MG63 (cell line): ENCODE results near the gene FBN2. TPM values are rescaled to one million over a fixed set of nuclear protein-coding genes. Genes with fewer than 3 reads are reported as not detected.
A peak's percentile ranks its signal among the peaks of the same experiment; 100 is the strongest.

Source experiments
- DNase-seq: peaks from one replicate; pipeline ENCODE4 v3.0.0-alpha.2; 2020
- H3K27me3 ChIP-seq: fragments of 250-450 bp; sonication (Bioruptor Pico); 2 replicates; pipeline ENCODE4 v1.5.1; 2020; ENCODE audit warnings: mild to moderate bottlenecking, moderate library complexity
- H3K36me3 ChIP-seq: fragments of 250-450 bp; sonication (Bioruptor Pico); 2 replicates; pipeline ENCODE4 v1.5.1; 2020; ENCODE audit warnings: mild to moderate bottlenecking, moderate library complexity
- H3K4me3 ChIP-seq: fragments of 250-450 bp; sonication (Bioruptor Pico); 2 replicates; pipeline ENCODE4 v1.5.1; 2020; ENCODE audit warnings: mild to moderate bottlenecking, moderate library complexity
- H3K9me3 ChIP-seq: fragments of 250-450 bp; sonication (Bioruptor Pico); 2 replicates; pipeline ENCODE4 v1.5.1; 2020; ENCODE audit warnings: mild to moderate bottlenecking, moderate library complexity
- total RNA-seq: library from RNA; depleted of rRNA; stranded (reverse); fragments of >200 nt; shearing (Covaris generic); gene quantifications from 2 replicates; pipeline ENCODE4 v1.2.3, GENCODE V29; 2014; ENCODE audit warnings: low replicate concordance; rRNA removed

FBN2 gene
- total RNA-seq = 6.2 and 8.9 TPM in 2 replicates

DNA sequence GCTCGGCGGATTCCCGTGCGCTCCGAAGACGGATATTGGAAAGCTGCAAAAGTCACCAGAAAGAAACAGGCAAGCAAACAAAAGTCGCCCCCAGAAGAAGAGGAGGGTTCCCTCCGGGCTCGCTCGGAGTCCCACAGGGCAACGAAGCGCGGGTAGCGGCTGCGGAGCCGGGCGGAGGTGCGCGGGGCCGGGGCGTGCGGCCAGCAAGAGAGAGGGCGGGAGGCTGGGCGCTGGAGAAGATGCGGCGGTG lies at the start of gene FBN2:
Gene FBN2 (minus strand): TSS at position 246 of the 250 bp plus-strand sequence. CDS start 642 bp downstream, outside the sequence.
- no peak for DNase-seq
- Histone ChIP-seq H3K36me3 (no peaks in the 10 kb centered on the region), H3K4me3 (peak within 1 kb of the TSS; percentile 68), H3K27me3 (no peaks in the 10 kb centered on the region; the same call in 1 of the 2 replicates), H3K9me3 (no peaks in the 10 kb centered on the region; the same call in 1 of the 2 replicates)

DNA sequence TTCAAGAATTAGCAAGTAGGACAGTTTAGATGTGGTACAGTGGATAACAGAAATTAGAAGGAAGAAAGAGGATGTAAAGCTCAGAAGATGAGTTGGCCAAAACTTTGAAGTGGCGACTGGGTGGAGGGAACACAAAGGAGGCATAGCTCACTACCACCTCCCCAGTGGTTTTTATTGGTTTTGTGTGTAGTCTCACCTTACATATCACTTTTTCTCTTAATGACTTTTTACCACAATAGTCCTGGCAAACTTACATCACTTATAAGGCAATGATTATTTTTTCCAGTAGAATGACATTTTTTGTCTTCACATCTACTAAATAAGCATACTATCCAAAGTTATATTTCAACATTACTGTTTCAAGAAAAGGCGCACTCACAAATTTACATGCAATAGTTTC lies 49.2 kb upstream of the FBN2 start:
- no peak for DNase-seq
- Histone ChIP-seq H3K4me3 (no peak overlapping the region), H3K36me3 (no peaks in the 10 kb centered on the region), H3K9me3 (0 out of 2 replicates have a peak, but pooled peaks cover 2% of the 10 kb centered on the region), H3K27me3 (no peaks in the 10 kb centered on the region)

- H3K36me3 ChIP-seq = no peaks in the 10 kb centered on the region
- DNase-seq = no peak
- no peaks in the 10 kb centered on the region for H3K27me3 ChIP-seq
- H3K9me3 ChIP-seq = 0 out of 2 replicates have a peak, but pooled peaks cover 2% of the 10 kb centered on the region
- H3K4me3 ChIP-seq = no peak overlapping the region
Observed at GRCh38 chr5:128586848-128587247, 48.8 kb upstream of the FBN2 start.

- H3K36me3 ChIP-seq = no peaks in the 10 kb centered on the region
- peaks cover 4% of the 10 kb centered on the region; the same call in 1 of the 2 replicates for H3K9me3 ChIP-seq
- no peak for DNase-seq
- H3K4me3 ChIP-seq = no peak overlapping the region
- H3K27me3 ChIP-seq = no peaks in the 10 kb centered on the region
Observed at GRCh38 chr5:128579639-128580038, 41.6 kb upstream of the FBN2 start.

DNA sequence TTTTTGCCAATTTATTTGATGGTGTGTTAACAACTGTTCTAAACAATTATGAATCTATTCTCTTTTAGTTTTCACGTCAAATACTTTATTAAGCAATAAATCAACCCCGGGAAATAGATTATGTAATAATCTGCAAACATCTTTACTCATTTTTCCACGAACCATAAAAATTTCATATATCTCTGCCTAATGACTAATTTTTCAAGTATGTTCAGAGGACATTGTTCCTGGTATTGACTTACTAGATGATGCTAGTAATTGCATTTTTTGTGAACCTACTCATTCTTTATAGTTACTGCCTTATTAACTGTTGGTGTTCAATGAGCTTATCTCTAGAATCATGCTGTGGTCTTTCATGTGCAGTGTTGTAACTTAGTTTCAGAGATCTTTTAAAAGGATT lies 41.0 kb upstream of the FBN2 start:
- Histone ChIP-seq H3K36me3 (no peaks in the 10 kb centered on the region), H3K27me3 (no peaks in the 10 kb centered on the region), H3K9me3 (peaks cover 4% of the 10 kb centered on the region; the same call in 1 of the 2 replicates), H3K4me3 (no peak overlapping the region)
- no peak for DNase-seq

- peaks cover 3% of the 10 kb centered on the region; the same call in 1 of the 2 replicates for H3K9me3 ChIP-seq
- no peaks in the 10 kb centered on the region for H3K27me3 ChIP-seq
- no peaks in the 10 kb centered on the region for H3K36me3 ChIP-seq
- no peak overlapping the region for H3K4me3 ChIP-seq
- DNase-seq = no peak
Observed at GRCh38 chr5:128574041-128574440, 36.0 kb upstream of the FBN2 start.

DNA sequence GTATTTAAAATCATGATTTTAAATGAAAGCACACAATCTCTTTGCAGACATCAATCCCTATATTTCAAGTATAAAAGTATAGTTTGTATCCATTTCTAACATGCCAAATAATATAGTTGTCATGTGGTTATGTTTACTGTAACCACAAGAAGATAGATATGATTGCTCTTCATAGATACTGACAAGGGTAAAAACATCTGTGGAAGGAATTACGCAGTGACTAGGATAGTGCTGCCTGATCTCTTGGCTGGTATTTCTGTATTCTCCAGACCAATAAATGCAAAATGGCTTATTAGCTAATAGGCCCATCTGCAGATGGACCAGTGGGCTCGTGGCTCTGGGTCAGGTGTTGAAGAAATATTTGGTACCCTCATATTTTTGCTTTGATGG lies 34.9 kb upstream of the FBN2 start:
- Histone ChIP-seq H3K4me3 (no peak overlapping the region), H3K9me3 (no peaks in the 10 kb centered on the region), H3K27me3 (no peaks in the 10 kb centered on the region), H3K36me3 (no peaks in the 10 kb centered on the region)
- DNase-seq = no peak

- Histone ChIP-seq H3K36me3 (no peaks in the 10 kb centered on the region), H3K9me3 (no peaks in the 10 kb centered on the region)
- DNase-seq = no peak
Observed at GRCh38 chr5:128572051-128572929, 34.2 kb upstream of the FBN2 start.

GRCh38 chr5:128566178-128566577 lies 28.1 kb upstream of the FBN2 start:
- no peak for DNase-seq
- Histone ChIP-seq H3K9me3 (no peaks in the 10 kb centered on the region), H3K36me3 (no peaks in the 10 kb centered on the region), H3K27me3 (no peaks in the 10 kb centered on the region), H3K4me3 (no peak overlapping the region)

More at GRCh38 chr5:128572051-128572929, 34.2 kb upstream of the FBN2 start:
- H3K4me3 ChIP-seq = no peak overlapping the region
- no peaks in the 10 kb centered on the region for H3K27me3 ChIP-seq

GRCh38 chr5:128559300-128560297 lies 21.6 kb upstream of the FBN2 start:
- no peaks in the 10 kb centered on the region for H3K27me3 ChIP-seq
- DNase-seq = no peak
- H3K9me3 ChIP-seq = 0 out of 2 replicates have a peak, but pooled peaks cover 8% of the 10 kb centered on the region
- no peaks in the 10 kb centered on the region for H3K36me3 ChIP-seq
- no peak overlapping the region for H3K4me3 ChIP-seq

- Histone ChIP-seq H3K36me3 (no peaks in the 10 kb centered on the region), H3K27me3 (peaks cover 4% of the 10 kb centered on the region; the same call in 1 of the 2 replicates), H3K4me3 (no peak overlapping the region), H3K9me3 (peaks cover 29% of the 10 kb centered on the region)
- DNase-seq = no peak
Observed at GRCh38 chr5:128553747-128554146, 15.7 kb upstream of the FBN2 start.

- DNase-seq = no peak
- H3K9me3 ChIP-seq = peaks cover 26% of the 10 kb centered on the region
- no peak overlapping the region for H3K4me3 ChIP-seq
- peaks cover 4% of the 10 kb centered on the region; the same call in 1 of the 2 replicates for H3K27me3 ChIP-seq
- H3K36me3 ChIP-seq = no peaks in the 10 kb centered on the region
Observed at GRCh38 chr5:128551476-128551875, 13.4 kb upstream of the FBN2 start.

GRCh38 chr5:128549496-128549895 lies 11.5 kb upstream of the FBN2 start:
- peaks cover 25% of the 10 kb centered on the region for H3K9me3 ChIP-seq
- H3K36me3 ChIP-seq = no peaks in the 10 kb centered on the region
- DNase-seq = no peak
- H3K27me3 ChIP-seq = peaks cover 4% of the 10 kb centered on the region; the same call in 1 of the 2 replicates
- H3K4me3 ChIP-seq = no peak overlapping the region

- H3K4me3 ChIP-seq = no peak overlapping the region
- no peaks in the 10 kb centered on the region for H3K36me3 ChIP-seq
- H3K9me3 ChIP-seq = peaks cover 7% of the 10 kb centered on the region
- H3K27me3 ChIP-seq = peaks cover 4% of the 10 kb centered on the region; the same call in 1 of the 2 replicates
- no peak for DNase-seq
Observed at GRCh38 chr5:128546658-128547281, 8.7 kb upstream of the FBN2 start.

GRCh38 chr5:128541385-128541784 lies 3.3 kb upstream of the FBN2 start:
- DNase-seq = no peak
- peaks cover 7% of the 10 kb centered on the region for H3K9me3 ChIP-seq

GRCh38 chr5:128539038-128539429 lies 989 bp upstream of the FBN2 start:
- Histone ChIP-seq H3K27me3 (no peaks in the 10 kb centered on the region; the same call in 1 of the 2 replicates), H3K4me3 (peak overlapping the region; percentile 68), H3K36me3 (no peaks in the 10 kb centered on the region), H3K9me3 (no peaks in the 10 kb centered on the region; the same call in 1 of the 2 replicates)
- peak; percentile 18 for DNase-seq

More at GRCh38 chr5:128541385-128541784, 3.3 kb upstream of the FBN2 start:
- no peak overlapping the region for H3K4me3 ChIP-seq
- H3K36me3 ChIP-seq = no peaks in the 10 kb centered on the region
- H3K27me3 ChIP-seq = no peaks in the 10 kb centered on the region; the same call in 1 of the 2 replicates
